Vagina (tissue), 2 donors: ENCODE data around the gene IL6R. TPM values are rescaled to one million over a fixed set of nuclear protein-coding genes. Genes with fewer than 3 reads are reported as not detected.

Experiments
- DNase-seq, 2 donors: peaks; one replicate each; pipeline ENCODE4 v3.0.0-alpha.2; 2017; ENCODE audit errors: extremely low spot score in 2 of 2
- H3K27ac ChIP-seq: fragments of 200-600 bp; sonication (generic); one replicate; pipeline ENCODE4 v1.5.1; 2019
- H3K27me3 ChIP-seq: fragments of 200-600 bp; sonication (generic); one replicate; pipeline ENCODE4 v1.5.1; 2019
- H3K36me3 ChIP-seq, 2 donors: fragments of 200-600 bp; sonication (generic); one replicate each; pipeline ENCODE4 v1.5.1; 2017 to 2019
- H3K4me1 ChIP-seq: fragments of 200-600 bp; sonication (generic); one replicate; pipeline ENCODE4 v1.5.1; 2019
- H3K4me3 ChIP-seq, 2 donors: fragments of 200-600 bp; sonication (generic); 1 replicate in 1 of 2; 2 replicates in 1 of 2; pipeline ENCODE4 v1.5.1; 2016 to 2019
- H3K9me3 ChIP-seq: fragments of 200-600 bp; sonication (generic); one replicate; pipeline ENCODE4 v1.5.1; 2019
- CTCF ChIP-seq, 3 experiments: fragments of 450-650 bp in 2 of 3; fragments of 200-600 bp in 1 of 3; sonication (generic) in 1 of 3; IDR thresholded peaks; one replicate each; pipeline ENCODE4 v1.5.1; 2017 to 2019; ENCODE audit warnings: antibody characterized with exemption in 3 of 3, mild to moderate bottlenecking in 2 of 3, moderate library complexity in 2 of 3
- POLR2A ChIP-seq, 2 donors: fragments of 450-650 bp; IDR thresholded peaks; one replicate each; pipeline ENCODE4 v1.6.1; 2017; ENCODE audit warnings: antibody characterized with exemption in 2 of 2, mild to moderate bottlenecking in 2 of 2, moderate library complexity in 2 of 2
- POLR2AphosphoS5 ChIP-seq, 2 donors: sonication (generic); formaldehyde crosslinking; IDR thresholded peaks; one replicate each; pipeline ENCODE4 v1.9.0; 2017; ENCODE audit warnings: antibody characterized with exemption in 2 of 2, mild to moderate bottlenecking in 2 of 2, low read depth in 1 of 2; ENCODE audit not compliant: insufficient read depth in 1 of 2
- intact Hi-C: fragments of 100-400 bp; cut with DNase I; formaldehyde crosslinking; loops from one replicate; pipeline ENCODE4 v1.15.1; 2023
- total RNA-seq: library from RNA; depleted of rRNA; stranded (reverse); fragments of >200 nt; gene quantifications from one replicate; pipeline ENCODE4 v1.2.3, GENCODE V29; 2016

Gene IL6R
- total RNA-seq, 1 donor from 2014 or later: 50.8 TPM

GRCh38 chr1:154423988-154424326 is 18.8 kb downstream of the IL6R start:
- intact Hi-C loops: no loop called here
- peak overlapping the region; percentile 98 for H3K27ac ChIP-seq
- H3K4me1 ChIP-seq: peaks cover 84% of the 10 kb centered on the region
- no peak overlapping the region for H3K4me3 ChIP-seq
- no peak for DNase-seq
- TF ChIP-seq POLR2A (IDR thresholded peaks at IDR 0.05) (no peak), POLR2AphosphoS5 (IDR thresholded peaks at IDR 0.05; ENCODE audit: insufficient read depth in 1 of 2, low read depth in 1 of 2) (no peak), CTCF (IDR thresholded peaks at IDR 0.05) (no peak)
- H3K36me3 ChIP-seq: no peaks in the 10 kb centered on the region
- H3K9me3 ChIP-seq: no peaks in the 10 kb centered on the region
- no peaks in the 10 kb centered on the region for H3K27me3 ChIP-seq

GRCh38 chr1:154425172-154425571 is 20.0 kb downstream of the IL6R start:
- no peak for DNase-seq
- no peaks in the 10 kb centered on the region for H3K9me3 ChIP-seq
- no peak for TF ChIP-seq CTCF (IDR thresholded peaks at IDR 0.05)
- TF ChIP-seq POLR2A (IDR thresholded peaks at IDR 0.05): no peak
- no peak for TF ChIP-seq POLR2AphosphoS5 (IDR thresholded peaks at IDR 0.05; ENCODE audit: insufficient read depth in 1 of 2, low read depth in 1 of 2)
- H3K4me3 ChIP-seq: no peak overlapping the region
- intact Hi-C loops: no loop called here
- no peak overlapping the region for H3K27ac ChIP-seq
- H3K36me3 ChIP-seq: no peaks in the 10 kb centered on the region
- H3K27me3 ChIP-seq: no peaks in the 10 kb centered on the region
- peaks cover 84% of the 10 kb centered on the region for H3K4me1 ChIP-seq

GRCh38 chr1:154427173-154428139 is 22.3 kb downstream of the IL6R start:
- intact Hi-C loops: no loop called here
- no peak for DNase-seq
- TF ChIP-seq POLR2AphosphoS5 (IDR thresholded peaks at IDR 0.05; ENCODE audit: insufficient read depth in 1 of 2, low read depth in 1 of 2): peak in 1 of 2 donors; percentile 52
- TF ChIP-seq POLR2A (IDR thresholded peaks at IDR 0.05): no peak
- Histone ChIP-seq H3K9me3 (no peaks in the 10 kb centered on the region), H3K36me3 (peaks cover 0 to 6% of the 10 kb centered on the region in 2 donors), H3K4me3 (no peak overlapping the region), H3K27ac (peak overlapping the region; percentile 46), H3K27me3 (no peaks in the 10 kb centered on the region), H3K4me1 (peaks cover 82% of the 10 kb centered on the region)

- H3K4me1 ChIP-seq: peaks cover 82% of the 10 kb centered on the region
- H3K27me3 ChIP-seq: no peaks in the 10 kb centered on the region
- no peak overlapping the region for H3K4me3 ChIP-seq
- no peak for DNase-seq
- TF ChIP-seq POLR2AphosphoS5 (IDR thresholded peaks at IDR 0.05; ENCODE audit: insufficient read depth in 1 of 2, low read depth in 1 of 2) (no peak), POLR2A (IDR thresholded peaks at IDR 0.05) (no peak), CTCF (IDR thresholded peaks at IDR 0.05) (no peak)
- H3K9me3 ChIP-seq: no peaks in the 10 kb centered on the region
- intact Hi-C loops: no loop called here
- H3K27ac ChIP-seq: peak overlapping the region; percentile 46
- peaks cover 0 to 6% of the 10 kb centered on the region in 2 donors for H3K36me3 ChIP-seq
Measured at GRCh38 chr1:154429118-154429517, 24.0 kb downstream of the IL6R start.

GRCh38 chr1:154429841-154430611 is 24.9 kb downstream of the IL6R start:
- H3K9me3 ChIP-seq: no peaks in the 10 kb centered on the region
- no peak for DNase-seq
- no peak for TF ChIP-seq CTCF (IDR thresholded peaks at IDR 0.05)
- TF ChIP-seq POLR2AphosphoS5 (IDR thresholded peaks at IDR 0.05; ENCODE audit: insufficient read depth in 1 of 2, low read depth in 1 of 2): no peak
- TF ChIP-seq POLR2A (IDR thresholded peaks at IDR 0.05): no peak
- H3K27me3 ChIP-seq: no peaks in the 10 kb centered on the region
- peak overlapping the region; percentile 46 for H3K27ac ChIP-seq
- intact Hi-C loops: no loop called here
- H3K4me3 ChIP-seq: no peak overlapping the region
- H3K4me1 ChIP-seq: peaks cover 83% of the 10 kb centered on the region
- peaks cover 0 to 6% of the 10 kb centered on the region in 2 donors for H3K36me3 ChIP-seq
